SH-SY5Y (cell line): ENCODE data around the gene ZNF19.

ENCODE experiments used
- GATA2 ChIP-seq: IDR thresholded peaks from 2 replicates; pipeline ENCODE4 v1.6.1; 2011; ENCODE audit warnings: mild to moderate bottlenecking, low read depth, low read length
- GATA3 ChIP-seq: IDR thresholded peaks from 2 replicates; pipeline ENCODE4 v1.6.1; 2011; ENCODE audit warnings: low read depth, mild to moderate bottlenecking, low read length, moderate library complexity

DNA sequence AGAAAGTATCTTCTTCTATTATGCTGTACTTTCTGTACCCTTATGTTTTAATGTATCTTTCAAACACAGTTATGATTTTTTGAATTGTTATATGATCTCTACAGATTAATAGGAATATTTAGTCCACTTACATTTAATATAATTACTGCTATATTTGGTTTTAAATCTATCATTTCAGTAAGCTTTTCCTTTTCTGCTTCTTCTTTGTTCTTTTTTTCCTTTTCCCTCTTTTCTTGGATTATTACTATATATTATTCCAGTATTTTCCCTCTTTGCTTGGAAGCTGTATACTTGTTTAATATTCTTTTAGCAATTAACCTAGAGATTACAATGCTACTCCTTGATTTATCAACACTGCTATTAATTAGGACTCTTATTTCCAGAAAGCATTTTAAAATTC lies 60.7 kb downstream of the ZNF19 start:
- no peak for TF ChIP-seq GATA3
- no peak for TF ChIP-seq GATA2
